Measurements from ENCODE around the gene CDC42EP4. TPM values are rescaled to one million over a fixed set of nuclear protein-coding genes. Genes with fewer than 3 reads are reported as not detected.

Gene CDC42EP4
- total RNA-seq, 4 donors from 2014 or later, result 35.8 to 57.0 (median 47.1) TPM

DNA sequence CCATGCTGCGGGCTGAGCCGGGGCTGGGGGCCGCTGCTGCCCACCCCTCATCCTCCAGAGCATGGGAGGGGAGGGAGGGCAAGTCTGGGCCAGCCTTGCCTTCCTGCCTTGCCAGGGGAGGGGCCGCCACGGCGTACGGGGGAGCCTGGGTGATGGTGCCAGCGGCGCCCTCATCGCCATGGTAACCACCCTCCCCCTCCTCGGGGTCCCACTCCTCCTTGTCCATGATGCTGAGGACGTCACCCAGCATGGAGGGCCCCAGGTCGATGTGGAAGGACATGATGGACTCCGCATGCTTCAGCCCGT is 26.2 kb downstream of the CDC42EP4 start:
- in situ Hi-C loops (cut with MboI; ENCODE audit: low sequenced_read_pairs in 4 of 4) (no loop called here), intact Hi-C loops (cut with DNase I; ENCODE audit: low total_unique reads) (no loop called here)
- peaks cover 40 to 59% of the 10 kb centered on the region in 2 donors for H3K4me1 ChIP-seq
- H3K4me3 ChIP-seq, result no peak overlapping the region
- no peaks in the 10 kb centered on the region for H3K27me3 ChIP-seq
- TF ChIP-seq POLR2A (IDR thresholded peaks at IDR 0.05) (no peak), CTCF (IDR thresholded peaks at IDR 0.05 in 4 of 5, conservative IDR thresholded peaks at IDR 0.05 in 1 of 5) (no peak)
- peaks cover 0 to 20% of the 10 kb centered on the region in 2 donors for H3K36me3 ChIP-seq
- H3K27ac ChIP-seq, result peak overlapping the region; percentile 18 to 60 (median 50)
- DNase-seq (no peak), ATAC-seq (no peak)
- H3K9me3 ChIP-seq, result no peaks in the 10 kb centered on the region

DNA sequence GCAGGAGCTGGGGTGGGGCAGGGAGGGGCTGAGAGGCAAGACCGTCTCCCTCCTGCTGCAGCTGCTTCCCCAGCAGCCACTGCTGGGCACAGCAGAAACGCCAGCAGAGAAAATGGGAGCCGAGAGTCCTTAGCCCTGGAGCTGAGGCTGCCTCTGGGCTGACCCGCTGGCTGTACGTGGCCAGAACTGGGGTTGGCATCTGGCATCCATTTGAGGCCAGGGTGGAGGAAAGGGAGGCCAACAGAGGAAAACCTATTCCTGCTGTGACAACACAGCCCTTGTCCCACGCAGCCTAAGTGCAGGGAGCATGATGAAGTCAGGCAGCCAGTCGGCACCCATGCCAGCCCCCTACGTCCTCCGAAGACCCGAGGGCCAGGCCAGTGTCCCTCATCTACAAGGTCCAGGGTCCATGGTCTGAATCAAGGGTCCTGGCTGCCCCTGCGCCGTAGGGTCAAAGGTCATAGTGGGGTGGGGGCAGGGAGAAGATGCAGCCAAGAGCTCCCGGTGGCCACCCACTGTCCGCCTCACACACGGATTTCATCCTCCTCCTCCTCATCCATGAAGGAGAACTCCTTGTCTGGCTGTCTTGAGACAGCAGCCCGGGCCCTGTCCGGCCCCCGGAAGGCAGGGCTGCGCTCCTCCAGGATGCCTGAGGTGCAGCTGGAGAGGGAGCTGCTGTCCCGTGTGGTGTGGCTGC is 26.7 kb downstream of the CDC42EP4 start:
- intact Hi-C loops (cut with DNase I; ENCODE audit: low total_unique reads), result no loop called here
- TF ChIP-seq CTCF (IDR thresholded peaks at IDR 0.05 in 4 of 5, conservative IDR thresholded peaks at IDR 0.05 in 1 of 5) (no peak), POLR2A (IDR thresholded peaks at IDR 0.05) (no peak)
- peaks cover 35 to 54% of the 10 kb centered on the region in 2 donors for H3K4me1 ChIP-seq

GRCh38 chr17:73284354-73284753 is 27.4 kb downstream of the CDC42EP4 start:
- H3K4me1 ChIP-seq, result peaks cover 32 to 52% of the 10 kb centered on the region in 2 donors
- ATAC-seq (no peak), DNase-seq (no peak)
- in situ Hi-C loops (cut with MboI; ENCODE audit: low sequenced_read_pairs in 4 of 4), result no loop called here
- H3K36me3 ChIP-seq, result peaks cover 0 to 20% of the 10 kb centered on the region in 2 donors
- TF ChIP-seq POLR2A (IDR thresholded peaks at IDR 0.05), result no peak
- TF ChIP-seq CTCF (IDR thresholded peaks at IDR 0.05 in 4 of 5, conservative IDR thresholded peaks at IDR 0.05 in 1 of 5), result no peak
- no peaks in the 10 kb centered on the region for H3K27me3 ChIP-seq
- no peaks in the 10 kb centered on the region for H3K9me3 ChIP-seq
- no peak overlapping the region for H3K4me3 ChIP-seq
- peak overlapping the region; percentile 35 to 60 (median 50) for H3K27ac ChIP-seq
- intact Hi-C loops (cut with DNase I; ENCODE audit: low total_unique reads), result no loop called here

More for the DNA sequence above, 26.7 kb downstream of the CDC42EP4 start:
- peaks cover 0 to 20% of the 10 kb centered on the region in 2 donors for H3K36me3 ChIP-seq
- DNase-seq (no peak), ATAC-seq (no peak)
- H3K27ac ChIP-seq, result peak overlapping the region; percentile 35 to 60 (median 50)
- no peaks in the 10 kb centered on the region for H3K27me3 ChIP-seq
- in situ Hi-C loops (cut with MboI; ENCODE audit: low sequenced_read_pairs in 4 of 4), result no loop called here
- H3K4me3 ChIP-seq, result no peak overlapping the region
- H3K9me3 ChIP-seq, result no peaks in the 10 kb centered on the region

- peak; percentile 35 to 53 for DNase-seq
- H3K27me3 ChIP-seq, result no peaks in the 10 kb centered on the region
- in situ Hi-C loops (cut with MboI; ENCODE audit: low sequenced_read_pairs in 4 of 4) (no loop called here), intact Hi-C loops (cut with DNase I; ENCODE audit: low total_unique reads) (no loop called here)
- H3K27ac ChIP-seq, result peak overlapping the region; percentile 35 to 60 (median 50)
- peak in 1 of 2 donors; percentile 26 for ATAC-seq
- H3K36me3 ChIP-seq, result peaks cover 0 to 20% of the 10 kb centered on the region in 2 donors
- no peaks in the 10 kb centered on the region for H3K9me3 ChIP-seq
- TF ChIP-seq POLR2A (IDR thresholded peaks at IDR 0.05), result peak in 1 of 2 donors; percentile 7
- TF ChIP-seq CTCF (IDR thresholded peaks at IDR 0.05 in 4 of 5, conservative IDR thresholded peaks at IDR 0.05 in 1 of 5), result no peak
- H3K4me1 ChIP-seq, result peaks cover 31 to 52% of the 10 kb centered on the region in 2 donors
- H3K4me3 ChIP-seq, result no peak overlapping the region
These were observed 27.9 kb downstream of the CDC42EP4 start for GRCh38 chr17:73283841-73284282.
